BJ (cell line): Measurements from ENCODE around the gene CCNL2. TPM values are rescaled to one million over a fixed set of nuclear protein-coding genes. Genes with fewer than 3 reads are reported as not detected.

Experiments used
- CTCF ChIA-PET: fragments of 350-600 bp; formaldehyde crosslinking; extraction: SDS; loops from one replicate; lab custom pipeline; 2021; ENCODE audit warnings: antibody characterized with exemption, inconsistent platforms; lab: Yijun Ruan, JAX
- POLR2A ChIA-PET: fragments of 300-600 bp; sonication (Branson Sonifier 250); formaldehyde crosslinking; extraction: SDS; loops from one replicate; lab custom pipeline; 2021; ENCODE audit warnings: antibody characterized with exemption; lab: Charles Lee
- DNase-seq: peaks from one replicate; pipeline ENCODE4 v3.0.0-alpha.2; 2011; ENCODE audit warnings: low read depth
- H3K27me3 ChIP-seq: 2 replicates; pipeline ENCODE4 v1.6.0; 2011; ENCODE audit warnings: low read length; ENCODE audit not compliant: control insufficient read depth, insufficient read depth
- H3K36me3 ChIP-seq: 2 replicates; pipeline ENCODE4 v1.5.1; 2011; ENCODE audit warnings: low read length; ENCODE audit not compliant: control insufficient read depth, insufficient read depth
- H3K4me3 ChIP-seq: 2 replicates; pipeline ENCODE4 v1.5.1; 2011; ENCODE audit warnings: low read depth, mild to moderate bottlenecking, control low read depth, low read length
- CTCF ChIP-seq: IDR thresholded peaks from 2 replicates; pipeline ENCODE4 v1.5.1; 2011; ENCODE audit warnings: low read depth, mild to moderate bottlenecking, control low read depth, inconsistent platforms, low read length, moderate library complexity; ENCODE audit not compliant: insufficient read depth
- polyA plus RNA-seq: library from polyadenylated mRNA; depleted of rRNA; stranded (reverse); fragments of >200 nt; gene quantifications from 2 replicates; pipeline ENCODE4 v1.2.3, GENCODE V29; 2011

The CCNL2 gene
- polyA plus RNA-seq, 1 experiment: 175 TPM

- CTCF ChIA-PET: no interaction called here
- no peaks in the 10 kb centered on the region for H3K27me3 ChIP-seq
- DNase-seq: no peak
- no peak overlapping the region for H3K4me3 ChIP-seq
- POLR2A ChIA-PET: no interaction called here
- TF ChIP-seq CTCF: no peak
- H3K36me3 ChIP-seq: no peaks in the 10 kb centered on the region
Observed at GRCh38 chr1:1422465-1423244, 23.5 kb upstream of the CCNL2 start.

GRCh38 chr1:1421907-1422464 is 22.9 kb upstream of the CCNL2 start:
- no peaks in the 10 kb centered on the region for H3K27me3 ChIP-seq
- ChIA-PET CTCF (no interaction called here), POLR2A (no interaction called here)
- DNase-seq: no peak
- no peak overlapping the region for H3K4me3 ChIP-seq
- no peak for TF ChIP-seq CTCF
- H3K36me3 ChIP-seq: no peaks in the 10 kb centered on the region

- no peak for TF ChIP-seq CTCF
- ChIA-PET CTCF (no interaction called here), POLR2A (no interaction called here)
Observed at GRCh38 chr1:1421147-1421906, 22.2 kb upstream of the CCNL2 start, which contains the start of gene ANKRD65. ANKRD65 (minus strand) TSS chr1:1421276; CDS start chr1:1421005, 271 bp downstream.

GRCh38 chr1:1420654-1421141 is 21.6 kb upstream of the CCNL2 start:
- POLR2A ChIA-PET: no interaction called here
- DNase-seq: no peak
- CTCF ChIA-PET: interaction anchor here (0.8 kb wide), 1 partner anchor 9 kb away, joined by 3 read pairs; no protein-coding TSS in a partner anchor

More at GRCh38 chr1:1421147-1421906, 22.2 kb upstream of the CCNL2 start, which contains the start of gene ANKRD65:
- no peak within 1 kb of the TSS for H3K4me3 ChIP-seq
- no peaks in the 10 kb centered on the region for H3K36me3 ChIP-seq
- no peaks in the 10 kb centered on the region for H3K27me3 ChIP-seq
- DNase-seq: no peak

More at GRCh38 chr1:1420654-1421141, 21.6 kb upstream of the CCNL2 start:
- no peaks in the 10 kb centered on the region for H3K27me3 ChIP-seq
- no peaks in the 10 kb centered on the region for H3K36me3 ChIP-seq
- H3K4me3 ChIP-seq: no peak overlapping the region
- TF ChIP-seq CTCF: no peak
